Kidney (tissue), 14 donors: ENCODE results near the gene MARCHF7. TPM values are rescaled to one million over a fixed set of nuclear protein-coding genes. Genes with fewer than 3 reads are reported as not detected.
"Not testable (repeated sequence)": the region's sequence is repeated elsewhere in the genome, so short reads cannot be mapped to it uniquely, and the experiment has no call there.

Source experiments
- DNase-seq, 5 donors: peaks; one replicate each; pipeline ENCODE4 v3.0.0-alpha.2; 2013 to 2020
- FAIRE-seq: peaks from 2 replicates; lab custom pipeline; 2012; peaks lifted over from hg19 to GRCh38; lab: Jason Lieb, UNC
- H3K27ac ChIP-seq, 2 donors: one replicate each; pipeline ENCODE4 v1.7.0; 2013; ENCODE audit warnings: low read depth in 2 of 2, low read length in 2 of 2, inconsistent platforms in 1 of 2
- H3K27me3 ChIP-seq: one replicate; pipeline ENCODE4 v1.7.1; 2013; ENCODE audit warnings: low read length, inconsistent platforms; ENCODE audit not compliant: control insufficient read depth, insufficient read depth
- H3K36me3 ChIP-seq, 3 donors: one replicate each; pipeline versions ENCODE4 v1.7.0 to v1.7.1; 2013; ENCODE audit warnings: low read length in 3 of 3, control low read depth in 1 of 3, inconsistent platforms in 1 of 3; ENCODE audit not compliant: insufficient read depth in 3 of 3, control insufficient read depth in 2 of 3
- H3K4me1 ChIP-seq, 3 donors: one replicate each; pipeline versions ENCODE4 v1.7.0 to v1.7.1; 2013; ENCODE audit warnings: low read length in 3 of 3, inconsistent platforms in 1 of 3, low read depth in 1 of 3; ENCODE audit not compliant: control insufficient read depth in 2 of 3, insufficient read depth in 2 of 3
- H3K4me3 ChIP-seq, 3 donors: one replicate each; pipeline versions ENCODE4 v1.7.0 to v1.8.1; 2013; ENCODE audit warnings: low read length in 3 of 3, control low read depth in 1 of 3, inconsistent platforms in 1 of 3
- H3K9ac ChIP-seq, 3 donors: one replicate each; pipeline versions ENCODE4 v1.7.0 to v1.7.1; 2013; ENCODE audit warnings: low read length in 3 of 3, control low read depth in 1 of 3, inconsistent platforms in 1 of 3
- H3K9me3 ChIP-seq, 3 donors: one replicate each; pipeline versions ENCODE4 v1.7.0 to v1.7.1; 2013; ENCODE audit warnings: low read length in 3 of 3, control low read depth in 1 of 3, inconsistent platforms in 1 of 3; ENCODE audit not compliant: control insufficient read depth in 2 of 3, insufficient read depth in 1 of 3
- CTCF ChIP-seq: IDR thresholded peaks from 3 replicates; pipeline ENCODE4 v1.5.1; 2012; ENCODE audit warnings: mild to moderate bottlenecking, moderate library complexity, borderline replicate concordance; ENCODE audit not compliant: insufficient read depth; ENCODE audit errors: extremely low read depth
- intact Hi-C: fragments of 100-400 bp; cut with DNase I; formaldehyde crosslinking; loops from one replicate; pipeline ENCODE4 v1.11.1; 2022
- polyA plus RNA-seq: library from polyadenylated mRNA; stranded (reverse); fragments of 350-450 nt; fragmentation: Illumina TruSeq; extraction: RNeasy Lipid Tissue Mini Kit (QIAGEN cat#74804); gene quantifications from one replicate; pipeline ENCODE4 v1.2.3, GENCODE V29; 2014; ENCODE audit warnings: low read depth, low replicate concordance; ENCODE audit not compliant: insufficient read depth
- total RNA-seq: library from RNA; stranded (reverse); fragmentation: NEBNext Ultra II Directional; extraction: Animal tissue kit (Norgen Biotek cat#: 25700); gene quantifications from one replicate; pipeline ENCODE4 v1.2.1, GENCODE V29; 2021
- donor health status: control.
- donor health status: control.
- donor health status: control.
- donor health status: control.
- donor health status: control.
- donor health status: DM: yes; HTN: yes; CAD: no.
- donor health status: Normal renal cell carcinoma (clear cell type).

Gene MARCHF7
- total and polyA plus RNA-seq, 2 donors from 2014 or later, result 24.8 to 79.0 TPM

- no peak overlapping the region for H3K4me3 ChIP-seq
- no peaks in the 10 kb centered on the region for H3K9me3 ChIP-seq
- no peaks in the 10 kb centered on the region for H3K4me1 ChIP-seq
- H3K27me3 ChIP-seq, result no peaks in the 10 kb centered on the region
- no peak for DNase-seq
- H3K27ac ChIP-seq, result no peak overlapping the region
- FAIRE-seq, result no peak
- intact Hi-C loops, result no loop called here
- H3K9ac ChIP-seq, result no peak overlapping the region
- H3K36me3 ChIP-seq, result peaks cover 5 to 10% (median 8%) of the 10 kb centered on the region in 3 donors
- TF ChIP-seq CTCF, result no peak
Observed at GRCh38 chr2:159742846-159743245, 30.5 kb downstream of the MARCHF7 start.

- no peak overlapping the region for H3K9ac ChIP-seq
- peaks cover 12 to 13% (median 12%) of the 10 kb centered on the region in 3 donors for H3K36me3 ChIP-seq
Observed at GRCh38 chr2:159744363-159744762, 32.1 kb downstream of the MARCHF7 start.

GRCh38 chr2:159745237-159745636 is 32.9 kb downstream of the MARCHF7 start:
- H3K27me3 ChIP-seq, intact Hi-C loops, FAIRE-seq, DNase-seq, H3K9me3 ChIP-seq, H3K9ac ChIP-seq, H3K27ac ChIP-seq, H3K4me1 ChIP-seq, H3K4me3 ChIP-seq: not testable (repeated sequence)
- peaks cover 12 to 16% (median 13%) of the 10 kb centered on the region in 3 donors for H3K36me3 ChIP-seq

More at GRCh38 chr2:159744363-159744762, 32.1 kb downstream of the MARCHF7 start:
- H3K4me3 ChIP-seq, result no peak overlapping the region
- no peaks in the 10 kb centered on the region for H3K9me3 ChIP-seq
- no peak for TF ChIP-seq CTCF
- intact Hi-C loops, result no loop called here
- no peak overlapping the region for H3K27ac ChIP-seq
- no peaks in the 10 kb centered on the region for H3K4me1 ChIP-seq
- H3K27me3 ChIP-seq, result no peaks in the 10 kb centered on the region
- DNase-seq (no peak), FAIRE-seq (no peak)

GRCh38 chr2:159748089-159748488 is 35.8 kb downstream of the MARCHF7 start:
- Histone ChIP-seq H3K9me3 (no peaks in the 10 kb centered on the region), H3K27me3 (no peaks in the 10 kb centered on the region), H3K27ac (no peak overlapping the region), H3K36me3 (peaks cover 16 to 20% (median 17%) of the 10 kb centered on the region in 3 donors), H3K4me3 (no peak overlapping the region), H3K4me1 (no peaks in the 10 kb centered on the region), H3K9ac (no peak overlapping the region)
- intact Hi-C loops, result no loop called here
- TF ChIP-seq CTCF, result no peak
- no peak for FAIRE-seq
- DNase-seq, result no peak
